ENCODE results near the gene TNRC6B.
A peak's percentile ranks its signal among the peaks of the same experiment; 100 is the strongest.

Gene TNRC6B

DNA sequence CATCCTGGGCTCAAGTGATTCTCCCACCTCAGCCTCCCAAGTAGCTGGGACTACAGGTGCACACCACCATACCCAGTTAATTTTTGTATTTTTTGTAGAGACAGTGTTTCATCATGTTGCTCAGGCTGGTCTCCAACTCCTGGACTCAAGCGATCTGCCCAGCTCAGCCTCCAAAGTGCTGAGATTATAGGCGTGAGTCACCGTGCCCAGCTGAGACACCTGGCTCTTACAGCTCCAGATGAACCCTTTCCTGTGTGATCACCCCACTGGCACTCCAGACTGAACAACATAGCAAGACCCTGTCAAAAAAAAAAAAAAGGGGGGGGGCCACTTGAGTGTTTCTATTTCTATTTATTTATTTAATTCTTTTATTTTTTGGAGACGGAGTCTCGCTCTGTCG lies 167.5 kb downstream of the TNRC6B start:
- no peak for DNase-seq (ENCODE audit: extremely low read depth, low read depth)
- TF ChIP-seq, protein P1, sequence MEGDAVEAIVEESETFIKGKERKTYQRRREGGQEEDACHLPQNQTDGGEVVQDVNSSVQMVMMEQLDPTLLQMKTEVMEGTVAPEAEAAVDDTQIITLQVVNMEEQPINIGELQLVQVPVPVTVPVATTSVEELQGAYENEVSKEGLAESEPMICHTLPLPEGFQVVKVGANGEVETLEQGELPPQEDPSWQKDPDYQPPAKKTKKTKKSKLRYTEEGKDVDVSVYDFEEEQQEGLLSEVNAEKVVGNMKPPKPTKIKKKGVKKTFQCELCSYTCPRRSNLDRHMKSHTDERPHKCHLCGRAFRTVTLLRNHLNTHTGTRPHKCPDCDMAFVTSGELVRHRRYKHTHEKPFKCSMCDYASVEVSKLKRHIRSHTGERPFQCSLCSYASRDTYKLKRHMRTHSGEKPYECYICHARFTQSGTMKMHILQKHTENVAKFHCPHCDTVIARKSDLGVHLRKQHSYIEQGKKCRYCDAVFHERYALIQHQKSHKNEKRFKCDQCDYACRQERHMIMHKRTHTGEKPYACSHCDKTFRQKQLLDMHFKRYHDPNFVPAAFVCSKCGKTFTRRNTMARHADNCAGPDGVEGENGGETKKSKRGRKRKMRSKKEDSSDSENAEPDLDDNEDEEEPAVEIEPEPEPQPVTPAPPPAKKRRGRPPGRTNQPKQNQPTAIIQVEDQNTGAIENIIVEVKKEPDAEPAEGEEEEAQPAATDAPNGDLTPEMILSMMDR (IDR thresholded peaks at IDR 0.05; ENCODE audit: low read depth, low read length, missing control alignments), result no peak
- peak overlapping the region; percentile 71 for H3K4me3 ChIP-seq (replicated peaks; ENCODE audit: low read depth, low read length)

DNA sequence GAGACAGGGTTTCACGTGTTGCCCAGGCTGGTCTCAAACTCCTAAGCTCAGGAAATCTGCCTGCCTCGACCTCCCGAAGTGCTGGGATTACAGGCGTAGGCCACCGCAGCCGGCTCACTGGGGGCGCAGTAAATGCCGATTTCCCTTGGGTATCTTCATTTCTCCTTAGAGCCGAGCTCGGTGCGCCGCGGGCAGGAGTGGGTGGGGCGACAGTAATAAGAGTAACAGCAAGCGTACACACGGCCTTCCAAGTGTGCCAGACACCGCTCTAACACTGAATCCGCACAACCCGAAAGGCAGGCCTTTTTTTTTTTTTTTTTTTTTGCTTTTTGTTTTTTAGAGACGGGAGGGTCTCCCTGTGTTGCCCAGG lies 168.1 kb downstream of the TNRC6B start:
- peak overlapping the region; percentile 71 for H3K4me3 ChIP-seq (replicated peaks; ENCODE audit: low read depth, low read length)
- DNase-seq (ENCODE audit: extremely low read depth, low read depth), result no peak
- TF ChIP-seq, protein P1 (IDR thresholded peaks at IDR 0.05; ENCODE audit: low read depth, low read length, missing control alignments), result no peak

DNA sequence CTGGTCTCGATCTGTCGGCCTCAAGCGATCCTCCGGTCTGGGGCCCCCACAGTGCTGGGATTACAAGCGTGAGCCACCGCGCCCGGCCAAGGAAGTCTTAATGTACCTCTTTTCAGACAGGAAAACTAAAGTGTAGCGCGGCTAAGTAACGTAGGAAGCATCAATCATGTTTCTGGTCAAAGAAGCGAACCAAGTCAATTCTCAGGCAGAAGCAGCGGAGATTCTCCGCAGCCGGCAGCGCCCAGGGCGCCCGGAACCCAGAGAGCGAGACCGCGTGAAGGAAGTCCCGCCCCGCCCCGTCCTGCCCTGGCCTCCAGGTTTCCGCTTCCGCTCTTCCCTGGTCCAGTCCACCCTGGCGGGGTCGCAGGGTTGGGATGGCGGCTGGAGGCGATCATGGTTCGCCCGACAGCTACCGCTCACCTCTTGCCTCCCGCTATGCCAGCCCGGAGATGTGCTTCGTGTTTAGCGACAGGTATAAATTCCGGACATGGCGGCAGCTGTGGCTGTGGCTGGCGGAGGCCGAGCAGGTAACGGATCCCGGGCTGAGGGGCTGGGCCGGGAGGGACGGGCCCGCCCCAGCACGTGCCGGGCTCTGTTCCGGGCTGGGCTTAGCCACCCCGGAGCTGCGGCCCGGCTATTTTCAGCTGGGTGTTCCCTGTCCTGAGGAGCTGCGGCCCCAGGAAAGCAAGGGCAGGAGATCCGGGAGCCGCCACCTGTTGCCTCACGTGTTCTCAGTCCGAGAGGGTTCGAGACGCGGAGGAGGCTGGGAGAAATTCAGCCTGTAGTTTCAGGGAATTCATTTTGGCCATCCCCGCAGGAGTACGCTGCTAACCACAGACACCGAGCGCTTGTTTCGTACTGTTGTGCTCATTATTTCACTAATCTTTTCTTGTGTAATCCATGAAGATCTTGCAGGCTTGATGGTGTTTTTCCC lies 168.7 kb downstream of the TNRC6B start, which contains the start of gene ADSL:
Gene ADSL (plus strand): TSS at position 316 of the 934 bp plus-strand sequence. CDS start 59 bp downstream, at position 375.
- H3K4me3 ChIP-seq (replicated peaks; ENCODE audit: low read depth, low read length), result peak within 1 kb of the TSS; percentile 71
- TF ChIP-seq, protein P1 (IDR thresholded peaks at IDR 0.05; ENCODE audit: low read depth, low read length, missing control alignments), result no peak
- DNase-seq (ENCODE audit: extremely low read depth, low read depth), result peak; percentile 50

DNA sequence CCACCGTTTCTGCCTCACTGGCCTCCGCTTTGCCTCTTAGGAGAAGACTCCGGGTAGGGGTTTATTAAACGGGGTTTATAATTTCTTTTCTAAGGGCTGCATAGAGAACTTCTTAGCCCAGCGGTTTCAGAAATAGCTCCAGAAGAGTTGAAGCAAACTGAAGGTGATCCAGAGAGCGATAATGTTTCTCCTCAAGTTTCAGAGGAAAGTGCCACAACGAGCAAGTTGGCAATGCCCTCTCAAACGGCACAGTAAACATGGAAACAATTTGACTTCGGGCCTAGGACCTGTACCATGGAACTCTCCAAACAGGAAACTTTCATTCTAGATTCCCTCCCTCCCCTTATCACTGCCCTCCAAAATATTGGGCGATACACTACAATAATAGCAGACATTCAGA lies 169.6 kb downstream of the TNRC6B start:
- TF ChIP-seq, protein P1 (IDR thresholded peaks at IDR 0.05; ENCODE audit: low read depth, low read length, missing control alignments), result no peak
- no peak for DNase-seq (ENCODE audit: extremely low read depth, low read depth)

DNA sequence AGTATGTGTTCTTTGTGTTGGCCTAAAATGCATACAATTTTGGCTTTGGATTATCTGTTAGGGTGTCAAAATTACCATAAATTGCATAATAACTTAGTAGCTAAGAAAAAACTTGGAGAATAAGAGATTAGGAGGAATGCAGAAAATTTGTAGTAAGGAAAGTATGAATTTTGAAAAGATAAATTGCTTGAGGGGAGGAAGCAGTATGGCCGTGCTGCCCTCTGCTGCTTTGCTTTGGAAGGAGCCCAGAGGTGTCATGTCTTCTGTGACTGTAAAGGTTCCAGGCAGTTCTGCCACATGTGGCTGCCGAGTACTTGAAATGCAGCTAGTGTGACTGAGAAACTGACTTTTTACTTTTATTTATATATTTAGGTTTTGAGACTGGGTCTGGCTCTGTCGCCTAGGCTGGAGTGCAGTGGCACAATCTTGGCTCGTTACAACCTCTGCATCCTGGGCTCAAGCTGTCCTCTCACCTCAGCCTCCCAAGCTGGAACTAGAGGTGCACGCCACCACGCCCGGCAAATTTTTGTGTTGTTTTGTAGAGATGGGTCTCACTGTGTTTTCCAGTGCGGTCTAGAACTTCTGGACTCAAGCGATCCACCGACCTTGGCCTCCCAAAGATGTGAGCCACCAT lies 170.4 kb downstream of the TNRC6B start:
- DNase-seq (ENCODE audit: extremely low read depth, low read depth), result no peak
- TF ChIP-seq, protein P1 (IDR thresholded peaks at IDR 0.05; ENCODE audit: low read depth, low read length, missing control alignments), result peak; percentile 81
- H3K4me3 ChIP-seq (replicated peaks; ENCODE audit: low read depth, low read length), result peak overlapping the region; percentile 71

More for the DNA sequence above, 169.6 kb downstream of the TNRC6B start:
- H3K4me3 ChIP-seq (replicated peaks; ENCODE audit: low read depth, low read length), result peak overlapping the region; percentile 71

DNA sequence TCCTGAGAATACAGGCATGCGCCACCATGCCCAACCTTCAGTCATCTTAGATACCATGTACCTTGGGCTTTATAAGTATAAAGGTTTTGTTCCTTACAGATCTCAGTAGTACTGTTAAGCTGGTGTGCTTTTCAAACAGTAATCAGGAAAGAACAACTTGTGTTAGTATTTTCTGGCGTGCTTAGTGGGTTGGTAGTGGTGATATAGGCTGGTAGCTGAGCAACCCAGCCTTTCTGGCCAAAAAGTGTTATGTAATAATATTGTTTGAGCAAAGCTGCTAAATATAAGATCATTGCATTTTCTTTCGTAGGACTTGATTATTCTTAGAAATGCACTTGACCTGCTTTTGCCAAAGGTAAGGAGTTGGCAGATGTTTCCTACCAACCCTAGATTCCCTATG lies 175.0 kb downstream of the TNRC6B start:
- TF ChIP-seq, protein P1 (IDR thresholded peaks at IDR 0.05; ENCODE audit: low read depth, low read length, missing control alignments), result no peak
- no peak for DNase-seq (ENCODE audit: extremely low read depth, low read depth)
- H3K4me3 ChIP-seq (replicated peaks; ENCODE audit: low read depth, low read length), result no peak overlapping the region
